Measurements from ENCODE around the gene TRMT10C.

TRMT10C gene

GRCh38 chr3:101521211-101521701 is 40.4 kb upstream of the TRMT10C start:
- no peak for TF ChIP-seq CTCF (IDR thresholded peaks at IDR 0.05)
- TF ChIP-seq ZFX (IDR thresholded peaks at IDR 0.05; ENCODE audit: borderline replicate concordance): no peak
- no peak overlapping the region for H3K27ac ChIP-seq

- TF ChIP-seq ZFX (IDR thresholded peaks at IDR 0.05; ENCODE audit: borderline replicate concordance): no peak
- TF ChIP-seq CTCF (IDR thresholded peaks at IDR 0.05): no peak
- no peak overlapping the region for H3K27ac ChIP-seq
Observed at GRCh38 chr3:101527441-101527840, 34.2 kb upstream of the TRMT10C start.

GRCh38 chr3:101527906-101528305 is 33.8 kb upstream of the TRMT10C start:
- TF ChIP-seq CTCF (IDR thresholded peaks at IDR 0.05) (no peak), ZFX (IDR thresholded peaks at IDR 0.05; ENCODE audit: borderline replicate concordance) (no peak)
- no peak overlapping the region for H3K27ac ChIP-seq

- H3K27ac ChIP-seq: no peak overlapping the region
- TF ChIP-seq CTCF (IDR thresholded peaks at IDR 0.05): no peak
- TF ChIP-seq ZFX (IDR thresholded peaks at IDR 0.05; ENCODE audit: borderline replicate concordance): no peak
Observed at GRCh38 chr3:101529816-101530685, 31.6 kb upstream of the TRMT10C start.

GRCh38 chr3:101530686-101531047 is 31.0 kb upstream of the TRMT10C start:
- TF ChIP-seq CTCF (IDR thresholded peaks at IDR 0.05) (no peak), ZFX (IDR thresholded peaks at IDR 0.05; ENCODE audit: borderline replicate concordance) (no peak)
- no peak overlapping the region for H3K27ac ChIP-seq

GRCh38 chr3:101531473-101532086 is 30.1 kb upstream of the TRMT10C start:
- H3K27ac ChIP-seq: no peak overlapping the region
- no peak for TF ChIP-seq CTCF (IDR thresholded peaks at IDR 0.05)
- no peak for TF ChIP-seq ZFX (IDR thresholded peaks at IDR 0.05; ENCODE audit: borderline replicate concordance)

Measured in 22Rv1 (cell line).